Esophagus squamous epithelium (tissue), 5 donors: ENCODE measurements around the gene PARP4. TPM values are rescaled to one million over a fixed set of nuclear protein-coding genes. Genes with fewer than 3 reads are reported as not detected.
"Not testable (repeated sequence)": the region's sequence is repeated elsewhere in the genome, so short reads cannot be mapped to it uniquely, and the experiment has no call there.

Source experiments
- DNase-seq: peaks from one replicate; lab custom pipeline; 2025; lab: John Stamatoyannopoulos, UW
- H3K27ac ChIP-seq, 4 donors: fragments of 200-600 bp; sonication (generic); one replicate each; pipeline ENCODE4 v1.5.1; 2016 to 2019; ENCODE audit warnings: mild to moderate bottlenecking in 1 of 4
- H3K27me3 ChIP-seq, 4 donors: fragments of 200-600 bp; sonication (generic); 1 replicate in 3 of 4; 2 replicates in 1 of 4; pipeline versions ENCODE4 v1.5.1 to v1.6.0; 2017 to 2021; ENCODE audit warnings: antibody characterized with exemption in 1 of 4
- H3K36me3 ChIP-seq, 3 donors: fragments of 200-600 bp; sonication (generic); one replicate each; pipeline ENCODE4 v1.5.1; 2016 to 2019
- H3K4me1 ChIP-seq, 3 donors: fragments of 200-600 bp; sonication (generic); one replicate each; pipeline ENCODE4 v1.5.1; 2017 to 2019
- H3K4me3 ChIP-seq, 4 donors: fragments of 200-600 bp; sonication (generic); 1 replicate in 3 of 4; 2 replicates in 1 of 4; pipeline ENCODE4 v1.5.1; 2016 to 2019; ENCODE audit warnings: mild to moderate bottlenecking in 2 of 4, moderate library complexity in 1 of 4
- H3K9me3 ChIP-seq, 3 donors: fragments of 200-600 bp; sonication (generic); one replicate each; pipeline ENCODE4 v1.5.1; 2016 to 2019
- POLR2A ChIP-seq, 4 donors: fragments of 450-650 bp; IDR thresholded peaks; one replicate each; pipeline ENCODE4 v1.6.1; 2017; ENCODE audit warnings: antibody characterized with exemption in 4 of 4, mild to moderate bottlenecking in 4 of 4, moderate library complexity in 3 of 4
- WGBS, 2 donors: methylation state at CpG; one replicate each; pipeline ENCODE4 v1.1.5; 2018; 5-methylcytosine and 5-hydroxymethylcytosine counted together
- intact Hi-C: fragments of 100-400 bp; cut with DNase I; formaldehyde crosslinking; loops from one replicate; pipeline ENCODE4 v1.15.0; 2022
- total RNA-seq, 4 donors: library from RNA; depleted of rRNA; stranded (reverse); fragments of >200 nt; gene quantifications; one replicate each; pipeline ENCODE4 v1.1.0, GENCODE V29; 2016
- TF ChIP-seq, protein P1 (sequence below), 6 experiments: fragments of 450-650 bp in 4 of 6; fragments of 200-600 bp in 2 of 6; sonication (generic) in 2 of 6; IDR thresholded peaks; one replicate each; pipeline ENCODE4 v1.5.1; 2016 to 2019; ENCODE audit warnings: antibody characterized with exemption in 6 of 6, mild to moderate bottlenecking in 4 of 6, moderate library complexity in 4 of 6
- donor health status: DM: yes; HTN: yes; CAD: no.

Gene PARP4
- total RNA-seq, 4 donors from 2014 or later = 37.3 to 67.6 (median 46.9) TPM

DNA sequence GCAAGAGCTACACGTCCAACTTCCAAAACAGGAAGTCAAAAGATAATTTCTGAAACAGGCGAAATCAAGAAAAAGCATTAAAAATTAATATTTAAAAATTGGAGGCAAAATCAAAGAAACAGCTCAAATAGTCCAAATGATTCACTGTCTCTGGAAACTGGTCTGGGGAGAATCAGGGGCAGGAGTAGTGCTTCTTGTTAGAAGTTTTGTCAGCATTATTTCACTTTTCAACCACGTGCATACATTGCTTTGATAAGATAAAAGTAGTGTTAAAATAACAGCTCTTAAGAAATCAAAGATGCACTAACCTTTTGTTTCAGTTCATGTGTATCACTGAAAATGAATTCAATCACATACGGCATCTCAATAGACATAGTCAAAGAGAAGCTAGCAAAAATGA is 53.8 kb downstream of the PARP4 start:
- no peaks in the 10 kb centered on the region for H3K9me3 ChIP-seq
- no peak for DNase-seq
- H3K4me1 ChIP-seq = peaks cover 0 to 11% (median 0%) of the 10 kb centered on the region in 3 donors
- TF ChIP-seq, protein P1, sequence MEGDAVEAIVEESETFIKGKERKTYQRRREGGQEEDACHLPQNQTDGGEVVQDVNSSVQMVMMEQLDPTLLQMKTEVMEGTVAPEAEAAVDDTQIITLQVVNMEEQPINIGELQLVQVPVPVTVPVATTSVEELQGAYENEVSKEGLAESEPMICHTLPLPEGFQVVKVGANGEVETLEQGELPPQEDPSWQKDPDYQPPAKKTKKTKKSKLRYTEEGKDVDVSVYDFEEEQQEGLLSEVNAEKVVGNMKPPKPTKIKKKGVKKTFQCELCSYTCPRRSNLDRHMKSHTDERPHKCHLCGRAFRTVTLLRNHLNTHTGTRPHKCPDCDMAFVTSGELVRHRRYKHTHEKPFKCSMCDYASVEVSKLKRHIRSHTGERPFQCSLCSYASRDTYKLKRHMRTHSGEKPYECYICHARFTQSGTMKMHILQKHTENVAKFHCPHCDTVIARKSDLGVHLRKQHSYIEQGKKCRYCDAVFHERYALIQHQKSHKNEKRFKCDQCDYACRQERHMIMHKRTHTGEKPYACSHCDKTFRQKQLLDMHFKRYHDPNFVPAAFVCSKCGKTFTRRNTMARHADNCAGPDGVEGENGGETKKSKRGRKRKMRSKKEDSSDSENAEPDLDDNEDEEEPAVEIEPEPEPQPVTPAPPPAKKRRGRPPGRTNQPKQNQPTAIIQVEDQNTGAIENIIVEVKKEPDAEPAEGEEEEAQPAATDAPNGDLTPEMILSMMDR (IDR thresholded peaks at IDR 0.05) = no peak
- no peak for TF ChIP-seq POLR2A (IDR thresholded peaks at IDR 0.05)
- intact Hi-C loops = no loop called here
- H3K27ac ChIP-seq = no peak overlapping the region
- no peak overlapping the region for H3K4me3 ChIP-seq
- 79 to 80% methylated on average over 4 of the region's 4 CpGs for WGBS, 2 donors
- H3K27me3 ChIP-seq = no peaks in the 10 kb centered on the region
- peaks cover 15 to 90% (median 16%) of the 10 kb centered on the region in 3 donors for H3K36me3 ChIP-seq

DNA sequence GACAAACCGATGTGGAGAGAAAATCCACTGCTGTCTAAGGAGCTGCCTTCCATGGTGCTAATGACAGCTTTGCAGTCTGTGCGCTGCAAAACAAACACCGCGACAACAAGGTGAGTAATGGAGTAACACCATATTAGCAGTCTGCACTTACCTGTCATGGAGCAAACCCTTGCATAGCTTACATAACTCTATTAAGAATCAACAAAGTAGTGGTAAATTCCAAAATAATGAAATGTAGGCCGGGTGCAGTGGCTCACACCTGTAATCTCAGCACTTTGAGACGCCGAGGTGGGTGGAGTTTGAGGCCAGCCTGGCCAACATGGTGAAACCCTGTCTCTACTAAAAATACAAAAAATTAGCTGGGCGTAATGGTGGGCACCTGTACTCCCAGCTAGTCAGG is 56.2 kb downstream of the PARP4 start:
- TF ChIP-seq, protein P1 (IDR thresholded peaks at IDR 0.05) = no peak
- TF ChIP-seq POLR2A (IDR thresholded peaks at IDR 0.05) = no peak

DNA sequence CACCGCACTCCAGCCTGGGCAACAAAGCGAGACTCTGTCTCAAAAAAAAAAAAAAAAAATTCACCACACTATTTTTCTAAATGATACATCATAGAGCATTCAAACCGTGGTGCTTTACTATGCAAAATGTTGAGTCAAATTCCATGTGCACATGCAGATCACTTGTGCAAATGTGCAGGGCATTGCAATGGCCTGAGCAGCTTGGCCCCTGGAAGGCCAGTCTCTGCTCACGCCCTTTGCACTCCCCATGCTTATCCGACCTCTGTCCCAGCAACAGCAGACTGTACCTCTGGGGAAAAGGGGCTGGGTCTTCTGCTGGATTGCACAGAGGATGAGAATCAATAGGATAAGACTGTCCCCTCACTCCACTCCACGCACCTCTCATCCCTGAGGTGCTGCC is 58.5 kb downstream of the PARP4 start:
- Histone ChIP-seq H3K9me3 (no peaks in the 10 kb centered on the region), H3K27ac (no peak overlapping the region), H3K27me3 (no peaks in the 10 kb centered on the region), H3K4me3 (no peak overlapping the region), H3K4me1 (no peaks in the 10 kb centered on the region), H3K36me3 (peaks cover 27 to 98% (median 37%) of the 10 kb centered on the region in 3 donors)
- intact Hi-C loops = no loop called here
- TF ChIP-seq POLR2A (IDR thresholded peaks at IDR 0.05) = no peak
- TF ChIP-seq, protein P1 (IDR thresholded peaks at IDR 0.05) = no peak
- no peak for DNase-seq
- WGBS, 2 donors = 87 to 90% methylated on average over 6 of the region's 6 CpGs

More for the DNA sequence above, 56.2 kb downstream of the PARP4 start:
- Histone ChIP-seq H3K27ac (no peak overlapping the region), H3K4me3 (no peak overlapping the region), H3K27me3 (no peaks in the 10 kb centered on the region), H3K4me1 (peaks cover 0 to 11% (median 0%) of the 10 kb centered on the region in 3 donors), H3K36me3 (peaks cover 21 to 100% (median 32%) of the 10 kb centered on the region in 3 donors), H3K9me3 (no peaks in the 10 kb centered on the region)
- WGBS, 2 donors = 92 to 99% methylated on average over 7 to 8 of the region's 8 CpGs
- no peak for DNase-seq
- intact Hi-C loops = no loop called here

DNA sequence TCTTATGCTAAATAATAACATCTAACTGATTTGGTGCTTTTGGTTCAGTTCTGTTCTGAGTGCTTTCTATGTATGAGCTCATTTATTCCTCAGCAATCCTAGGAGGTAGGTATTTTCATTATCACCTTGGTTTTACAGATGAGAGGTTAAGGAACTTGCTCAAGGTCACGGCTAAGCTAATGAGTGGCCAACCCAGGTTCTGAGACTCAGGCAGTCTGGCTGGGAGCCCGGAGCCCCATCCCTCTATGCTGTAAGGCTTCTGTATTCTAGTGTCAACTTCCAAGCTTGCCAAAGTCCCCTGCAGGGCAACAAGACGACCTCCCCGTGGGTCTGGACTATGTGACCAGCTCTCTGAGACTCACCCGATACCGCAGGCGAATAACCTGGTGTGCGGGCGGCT is 60.5 kb downstream of the PARP4 start:
- no peak overlapping the region for H3K27ac ChIP-seq
- H3K4me3 ChIP-seq = no peak overlapping the region
- no peaks in the 10 kb centered on the region for H3K27me3 ChIP-seq
- no peaks in the 10 kb centered on the region for H3K9me3 ChIP-seq
- no peak for DNase-seq
- TF ChIP-seq, protein P1 (IDR thresholded peaks at IDR 0.05) = no peak
- TF ChIP-seq POLR2A (IDR thresholded peaks at IDR 0.05) = no peak
- 100% methylated on average over 1 to 2 of the region's 9 CpGs for WGBS, 2 donors
- H3K4me1 ChIP-seq = no peaks in the 10 kb centered on the region
- intact Hi-C loops = no loop called here
- H3K36me3 ChIP-seq = peaks cover 27 to 98% (median 37%) of the 10 kb centered on the region in 3 donors

DNA sequence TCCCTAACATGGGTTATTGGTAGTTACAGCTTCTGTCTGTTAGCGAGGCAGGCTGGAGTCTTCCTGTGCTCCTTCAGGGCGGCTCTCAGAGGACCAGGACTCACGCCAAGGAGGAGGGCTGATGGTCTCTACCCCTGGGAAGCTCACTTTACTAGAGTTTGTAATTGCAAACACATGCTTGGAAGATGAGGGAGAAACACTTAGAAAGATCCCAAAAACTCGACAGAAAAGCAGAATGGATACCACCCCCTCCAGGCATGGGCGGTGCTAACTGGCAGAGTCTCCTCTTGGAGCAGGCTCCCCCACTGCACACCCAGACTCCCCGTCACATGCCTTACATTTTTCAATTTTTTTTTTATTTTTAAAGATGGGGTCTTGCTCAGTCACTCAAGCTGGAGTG is 62.0 kb downstream of the PARP4 start:
- Histone ChIP-seq H3K27me3 (no peaks in the 10 kb centered on the region), H3K9me3 (no peaks in the 10 kb centered on the region), H3K4me1 (no peaks in the 10 kb centered on the region), H3K36me3 (peaks cover 18 to 95% (median 45%) of the 10 kb centered on the region in 3 donors), H3K27ac (no peak overlapping the region), H3K4me3 (no peak overlapping the region)
- DNase-seq = no peak
- WGBS, 2 donors = 62 to 72% methylated on average over 5 to 6 of the region's 6 CpGs
- no peak for TF ChIP-seq POLR2A (IDR thresholded peaks at IDR 0.05)
- TF ChIP-seq, protein P1 (IDR thresholded peaks at IDR 0.05) = no peak
- intact Hi-C loops = no loop called here

DNA sequence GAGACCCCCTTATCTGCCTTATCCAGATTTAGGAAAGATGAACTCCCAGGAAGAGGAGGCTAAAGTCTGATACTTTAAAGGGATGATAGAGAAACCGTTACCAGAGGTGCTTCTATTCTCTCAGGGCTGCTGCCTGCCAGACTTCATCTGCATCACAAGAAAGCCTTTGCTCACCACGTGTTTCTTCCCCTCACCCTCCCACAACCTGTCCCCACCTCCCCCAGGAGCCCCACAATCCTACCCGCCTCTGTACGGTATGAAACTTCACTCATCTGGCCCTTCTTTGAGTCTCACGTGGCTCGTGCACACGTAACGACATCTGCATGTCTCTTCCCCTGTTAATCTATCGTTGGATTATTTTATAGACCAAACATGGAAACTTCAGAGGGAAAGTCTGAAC is 67.7 kb downstream of the PARP4 start:
- WGBS, 2 donors = 77 to 92% methylated on average over 8 to 9 of the region's 9 CpGs
- H3K4me3 ChIP-seq, H3K4me1 ChIP-seq, DNase-seq, intact Hi-C loops, H3K27ac ChIP-seq, H3K27me3 ChIP-seq, H3K9me3 ChIP-seq: not testable (repeated sequence)
- H3K36me3 ChIP-seq = peaks cover 0 to 96% (median 11%) of the 10 kb centered on the region in 3 donors
